Activated T-cell treated with anti-CD3 and anti-CD28 coated beads for 1 hour (primary cell): Measurements from ENCODE around the gene NUP188.

ENCODE experiments used
- DNase-seq: peaks from one replicate; pipeline ENCODE4 v3.0.0-alpha.2; 2020; ENCODE audit warnings: low read depth

NUP188 gene

GRCh38 chr9:129007766-129008468 is 60.4 kb downstream of the NUP188 start:
- DNase-seq = no peak

GRCh38 chr9:129008469-129008965 is 61.0 kb downstream of the NUP188 start:
- DNase-seq = no peak

GRCh38 chr9:129008986-129009583 is 61.6 kb downstream of the NUP188 start:
- DNase-seq = no peak

DNA sequence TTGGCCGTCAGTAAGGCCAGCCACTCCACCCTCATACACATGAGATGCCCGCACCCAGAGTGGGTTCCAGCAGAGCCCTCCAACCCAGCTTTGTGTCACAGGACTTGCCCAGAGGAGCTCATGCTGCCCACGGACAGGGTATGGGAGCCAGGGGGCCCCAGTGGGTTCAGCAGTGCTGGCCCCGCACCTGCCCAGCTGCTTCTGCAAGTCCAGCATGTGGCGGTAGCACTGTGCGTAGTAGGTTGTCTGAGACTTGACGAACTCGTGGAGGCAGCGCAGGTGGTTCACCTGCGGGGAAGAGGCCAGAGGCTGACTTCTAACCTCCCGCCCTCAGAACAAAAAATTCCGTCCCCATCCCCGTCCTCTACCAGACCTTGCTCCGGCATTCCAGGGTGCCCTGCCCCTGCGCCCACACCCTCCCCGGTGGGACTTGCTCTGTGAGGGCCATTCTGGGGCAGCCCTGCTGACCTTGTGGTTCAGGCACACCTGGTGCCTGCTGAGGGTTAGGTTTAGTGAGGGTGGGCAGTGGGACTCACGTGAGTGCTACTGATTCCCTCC is 62.2 kb downstream of the NUP188 start:
- DNase-seq = no peak

- no peak for DNase-seq
Measured at GRCh38 chr9:129010267-129010975, 62.9 kb downstream of the NUP188 start.

DNA sequence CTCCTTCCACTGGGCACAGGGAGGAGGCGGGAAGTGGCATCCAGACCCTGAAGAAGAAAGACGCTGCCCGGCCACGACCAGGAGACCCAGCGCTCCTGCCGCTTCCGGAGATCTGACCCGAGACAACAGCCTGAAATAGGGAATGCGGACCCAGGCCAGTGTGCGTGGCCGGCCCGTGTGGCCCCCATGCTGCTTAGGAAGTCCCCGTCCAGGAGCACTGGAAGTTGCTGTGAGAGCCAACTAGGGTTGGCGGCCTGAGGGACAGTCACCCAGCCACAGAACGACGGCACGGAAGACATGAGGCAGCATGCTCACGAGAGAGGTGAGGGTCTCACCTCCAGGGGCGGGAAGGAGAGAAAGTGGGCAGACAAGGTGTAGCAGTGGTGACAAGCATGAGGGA is 63.7 kb downstream of the NUP188 start:
- no peak for DNase-seq

GRCh38 chr9:129011761-129012181 is 64.3 kb downstream of the NUP188 start:
- DNase-seq = no peak

GRCh38 chr9:129012343-129012742 is 64.8 kb downstream of the NUP188 start:
- no peak for DNase-seq

DNA sequence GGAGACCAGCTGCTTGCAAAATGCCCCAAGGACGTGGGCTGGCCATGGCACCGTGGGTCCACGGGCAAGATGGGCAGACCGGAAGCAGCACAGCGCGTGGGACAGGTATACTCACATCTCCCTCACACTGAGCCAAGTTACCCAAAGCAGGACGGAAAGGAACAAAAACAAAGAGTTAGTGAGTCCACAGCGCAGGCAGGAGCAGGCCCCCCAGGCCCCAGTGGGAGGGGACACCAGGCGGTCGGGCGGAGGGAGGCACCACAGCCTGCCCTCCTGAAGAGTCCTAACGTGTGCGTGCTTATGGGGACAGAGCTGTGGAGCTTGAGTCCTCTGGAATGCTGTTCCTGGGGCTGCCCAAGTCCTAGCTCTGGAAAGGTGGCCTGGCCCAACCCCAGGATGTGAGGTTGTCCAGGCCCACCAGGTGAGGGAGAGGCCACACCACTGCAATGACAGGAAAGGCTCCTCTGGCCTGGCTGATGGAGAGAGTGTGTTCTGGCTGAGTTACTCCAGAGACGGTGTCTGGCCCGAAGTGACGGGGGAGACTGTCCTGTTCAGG is 65.5 kb downstream of the NUP188 start:
- DNase-seq = no peak

DNA sequence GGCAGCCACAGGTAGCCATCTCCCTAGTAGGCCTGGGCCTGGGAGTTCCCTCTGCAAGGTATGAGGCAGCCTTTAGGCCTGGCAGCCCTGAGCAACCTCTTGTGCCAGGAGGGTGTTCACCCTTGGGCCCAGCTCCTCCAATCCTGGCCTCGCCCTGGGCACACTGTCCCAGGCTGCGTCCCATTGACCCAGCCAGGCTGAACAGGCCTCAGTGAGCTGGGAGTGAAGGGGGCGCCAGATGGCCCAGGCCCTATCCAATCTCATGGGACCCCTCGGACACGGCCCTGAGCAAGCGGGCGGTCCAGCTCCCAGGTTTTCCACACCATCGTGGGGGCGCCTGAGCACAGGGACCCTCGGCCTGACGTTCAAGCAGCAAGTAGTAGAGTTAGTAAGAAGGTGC is 66.2 kb downstream of the NUP188 start:
- DNase-seq = no peak

DNA sequence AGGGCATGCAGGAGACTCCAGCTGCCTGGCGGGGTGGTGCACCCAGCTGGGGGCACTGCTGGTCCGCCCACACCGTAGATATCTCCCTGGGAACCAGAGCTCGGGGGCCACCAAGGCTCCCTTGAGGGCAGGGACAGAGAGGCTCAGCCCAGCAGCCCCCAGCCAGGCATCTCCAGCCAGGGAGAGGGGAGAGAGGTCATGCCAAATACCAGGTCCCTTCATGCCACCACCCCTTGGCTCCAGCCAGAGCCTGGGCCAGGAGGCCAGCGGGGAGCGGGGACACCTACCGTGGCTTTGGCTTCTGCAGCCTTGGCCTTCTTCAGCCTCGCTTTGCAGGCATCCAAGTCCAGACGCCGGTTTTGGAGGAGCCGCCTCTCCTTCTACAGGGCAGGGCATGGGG is 66.6 kb downstream of the NUP188 start:
- DNase-seq = no peak

DNA sequence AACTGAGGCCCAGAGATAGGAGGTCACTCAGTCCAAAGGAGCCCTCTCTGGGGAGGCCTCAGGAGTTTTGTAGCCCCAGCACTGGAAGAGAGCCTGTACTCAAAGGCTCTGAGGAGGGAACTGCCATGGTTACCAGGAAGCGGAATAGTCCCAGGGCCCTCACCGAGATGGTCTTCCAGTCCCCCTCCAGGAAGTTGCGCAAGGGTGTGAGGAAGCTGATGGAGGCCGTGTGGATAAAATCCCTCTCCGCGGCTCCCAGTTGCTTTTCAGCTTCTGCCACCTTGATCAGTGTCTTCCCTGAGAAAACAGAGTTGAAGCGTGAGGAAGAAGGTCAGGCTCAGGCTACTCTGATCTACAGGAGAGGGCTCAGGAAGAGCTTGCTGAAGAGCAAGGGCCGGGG is 67.1 kb downstream of the NUP188 start:
- no peak for DNase-seq

DNA sequence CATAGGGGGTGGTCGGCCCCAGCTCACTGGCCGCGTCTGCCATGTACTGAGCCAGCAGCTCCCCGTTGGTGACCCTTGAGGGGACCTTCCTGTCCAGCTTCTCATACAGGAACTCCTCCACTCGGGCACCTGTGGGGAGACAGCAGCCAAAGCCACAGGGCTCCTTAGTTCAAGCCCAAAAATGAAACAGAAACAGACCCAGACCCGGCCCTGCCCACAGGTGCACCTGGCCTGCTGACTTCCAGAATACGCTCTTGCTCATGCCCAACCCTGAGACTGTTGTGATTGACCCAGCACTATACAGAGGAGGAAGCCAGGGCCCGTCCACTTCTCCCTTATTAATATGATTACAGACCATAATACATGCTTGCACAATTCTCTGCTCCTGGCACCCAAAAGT is 73.6 kb downstream of the NUP188 start:
- no peak for DNase-seq

- no peak for DNase-seq
Measured at GRCh38 chr9:129022037-129022436, 74.5 kb downstream of the NUP188 start.

GRCh38 chr9:129023036-129023907 is 75.8 kb downstream of the NUP188 start:
- no peak for DNase-seq

GRCh38 chr9:129023908-129024233 is 76.4 kb downstream of the NUP188 start:
- DNase-seq = no peak

- no peak for DNase-seq
Measured at GRCh38 chr9:129026442-129027223, 79.1 kb downstream of the NUP188 start.

GRCh38 chr9:129027224-129027684 is 79.8 kb downstream of the NUP188 start:
- no peak for DNase-seq

DNA sequence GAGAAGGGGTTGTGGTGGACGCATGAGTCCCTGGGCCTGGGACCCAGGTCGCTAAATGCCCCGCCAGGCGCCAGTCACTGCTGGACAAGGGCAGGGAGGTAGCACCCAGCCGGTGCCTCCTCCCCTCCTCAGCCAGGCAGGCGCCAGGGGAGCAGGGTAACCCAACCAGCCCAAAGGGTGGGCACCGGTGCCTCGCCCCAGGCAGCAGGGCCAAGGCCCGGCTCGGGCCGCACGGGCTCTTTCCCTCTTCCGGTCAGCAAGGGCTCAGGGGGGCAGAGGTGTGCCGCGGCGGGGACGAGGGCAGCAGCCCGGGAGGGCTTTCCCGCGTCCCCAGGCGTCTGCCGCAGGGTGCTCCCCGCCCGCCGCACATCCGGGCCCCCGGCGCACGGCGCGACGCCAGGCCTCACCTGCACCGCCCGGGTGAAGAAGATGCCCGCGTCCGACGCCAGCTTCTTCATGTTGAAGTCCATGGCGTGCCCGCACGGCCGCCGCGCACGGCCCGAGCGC is 80.2 kb downstream of the NUP188 start:
- peak; percentile 58 for DNase-seq

- DNase-seq = peak; percentile 95
Measured at GRCh38 chr9:129028192-129028966, 80.9 kb downstream of the NUP188 start, which contains the start of gene SH3GLB2. SH3GLB2 (minus strand) TSS chr9:129028331; CDS start chr9:129028154, 177 bp downstream.
